Vagina (tissue), 2 donors: Measurements from ENCODE around the gene TMEM184B.

Experiments used
- POLR2A ChIP-seq, 2 donors: fragments of 450-650 bp; IDR thresholded peaks; one replicate each; pipeline ENCODE4 v1.6.1; 2017; ENCODE audit warnings: antibody characterized with exemption in 2 of 2, mild to moderate bottlenecking in 2 of 2, moderate library complexity in 2 of 2
- POLR2AphosphoS5 ChIP-seq, 2 donors: sonication (generic); formaldehyde crosslinking; IDR thresholded peaks; one replicate each; pipeline ENCODE4 v1.9.0; 2017; ENCODE audit warnings: antibody characterized with exemption in 2 of 2, mild to moderate bottlenecking in 2 of 2, low read depth in 1 of 2; ENCODE audit not compliant: insufficient read depth in 1 of 2
- TF ChIP-seq, protein P1 (sequence below), 3 experiments: fragments of 450-650 bp in 2 of 3; fragments of 200-600 bp in 1 of 3; sonication (generic) in 1 of 3; IDR thresholded peaks; one replicate each; pipeline ENCODE4 v1.5.1; 2017 to 2019; ENCODE audit warnings: antibody characterized with exemption in 3 of 3, mild to moderate bottlenecking in 2 of 3, moderate library complexity in 2 of 3

DNA sequence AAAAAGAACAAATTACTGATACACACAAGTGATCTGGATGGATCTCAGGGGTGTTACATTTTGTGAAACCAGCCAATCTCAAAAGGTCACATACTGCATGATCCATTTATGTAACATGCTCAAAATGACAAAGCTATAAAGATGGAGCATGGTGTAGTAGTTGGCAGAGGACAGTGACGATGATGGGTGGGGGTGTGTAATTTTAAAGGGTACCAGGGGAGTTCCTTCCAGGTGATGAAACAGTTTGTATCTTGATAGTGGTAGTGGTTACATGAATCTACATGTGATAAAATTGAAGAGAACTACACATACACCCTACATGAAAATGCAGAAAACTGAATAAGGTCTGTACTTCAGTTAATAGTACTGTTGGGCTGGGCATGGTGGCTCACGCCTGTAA lies 17.1 kb downstream of the TMEM184B start:
- no peak for TF ChIP-seq POLR2A (IDR thresholded peaks at IDR 0.05)
- TF ChIP-seq, protein P1, sequence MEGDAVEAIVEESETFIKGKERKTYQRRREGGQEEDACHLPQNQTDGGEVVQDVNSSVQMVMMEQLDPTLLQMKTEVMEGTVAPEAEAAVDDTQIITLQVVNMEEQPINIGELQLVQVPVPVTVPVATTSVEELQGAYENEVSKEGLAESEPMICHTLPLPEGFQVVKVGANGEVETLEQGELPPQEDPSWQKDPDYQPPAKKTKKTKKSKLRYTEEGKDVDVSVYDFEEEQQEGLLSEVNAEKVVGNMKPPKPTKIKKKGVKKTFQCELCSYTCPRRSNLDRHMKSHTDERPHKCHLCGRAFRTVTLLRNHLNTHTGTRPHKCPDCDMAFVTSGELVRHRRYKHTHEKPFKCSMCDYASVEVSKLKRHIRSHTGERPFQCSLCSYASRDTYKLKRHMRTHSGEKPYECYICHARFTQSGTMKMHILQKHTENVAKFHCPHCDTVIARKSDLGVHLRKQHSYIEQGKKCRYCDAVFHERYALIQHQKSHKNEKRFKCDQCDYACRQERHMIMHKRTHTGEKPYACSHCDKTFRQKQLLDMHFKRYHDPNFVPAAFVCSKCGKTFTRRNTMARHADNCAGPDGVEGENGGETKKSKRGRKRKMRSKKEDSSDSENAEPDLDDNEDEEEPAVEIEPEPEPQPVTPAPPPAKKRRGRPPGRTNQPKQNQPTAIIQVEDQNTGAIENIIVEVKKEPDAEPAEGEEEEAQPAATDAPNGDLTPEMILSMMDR (IDR thresholded peaks at IDR 0.05) = no peak
- TF ChIP-seq POLR2AphosphoS5 (IDR thresholded peaks at IDR 0.05; ENCODE audit: insufficient read depth in 1 of 2, low read depth in 1 of 2) = no peak
